Measurements from ENCODE around the gene SPIRE2.
"Not testable (repeated sequence)": the region's sequence is repeated elsewhere in the genome, so short reads cannot be mapped to it uniquely, and the experiment has no call there.

The SPIRE2 gene

GRCh38 chr16:89828199-89828869 is at the start of gene SPIRE2:
TSS of gene SPIRE2 (plus strand) at chr16:89828475. CDS start at chr16:89828551, 76 bp downstream.
- no peak for DNase-seq

DNA sequence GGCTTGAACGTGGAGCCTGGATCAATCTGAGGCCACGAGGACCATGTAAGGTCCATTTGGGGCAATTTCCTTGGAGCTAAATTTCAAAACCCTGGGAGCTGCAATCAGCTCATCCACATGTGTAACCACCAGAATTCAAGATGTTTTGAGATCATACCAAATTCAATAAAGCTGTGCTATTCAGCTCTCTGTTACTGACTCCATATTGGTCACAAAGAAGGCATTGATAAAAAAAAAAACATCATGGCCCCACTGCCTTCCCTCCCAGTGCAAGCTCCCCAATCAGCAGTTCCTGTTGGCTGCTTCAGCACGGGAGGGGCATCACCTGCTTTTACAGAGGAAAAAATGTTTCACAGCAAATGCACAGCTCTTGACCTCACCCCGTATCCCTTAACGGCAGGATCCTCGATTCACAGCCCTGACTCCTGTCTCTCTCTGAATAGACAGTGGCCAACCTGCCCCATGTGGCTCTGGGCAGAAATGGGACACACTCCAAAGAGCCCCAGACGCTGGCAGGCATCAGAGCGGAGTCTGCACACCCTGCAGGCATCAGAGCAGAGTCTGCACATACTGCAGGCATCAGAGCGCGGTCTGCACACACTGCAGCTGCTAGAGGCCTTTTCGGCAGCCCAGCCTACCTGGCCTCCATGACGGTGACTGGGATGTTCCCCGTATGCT is 48.9 kb upstream of the SPIRE2 start:
- no peak for DNase-seq

GRCh38 chr16:89779909-89780305 is 48.4 kb upstream of the SPIRE2 start:
- no peak for DNase-seq

DNA sequence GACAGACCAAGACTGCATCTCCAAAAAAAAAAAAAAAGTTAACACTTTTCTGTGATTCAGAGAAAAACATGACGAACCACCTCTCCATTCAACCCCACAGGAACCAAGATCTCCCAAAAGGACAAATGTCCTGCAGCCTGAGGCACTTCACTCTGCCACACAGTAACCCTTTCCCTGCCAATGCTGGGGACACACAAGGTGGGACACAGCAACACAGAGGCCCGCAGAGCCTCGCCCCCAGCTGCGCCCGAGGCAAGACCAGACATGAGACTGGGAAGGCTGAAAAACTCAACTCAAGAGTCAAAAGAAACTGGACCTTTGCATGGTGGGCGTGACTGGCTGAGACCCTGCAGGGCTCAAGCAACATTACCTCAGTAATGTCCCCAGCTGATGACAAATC is 45.8 kb upstream of the SPIRE2 start:
- DNase-seq, result no peak

DNA sequence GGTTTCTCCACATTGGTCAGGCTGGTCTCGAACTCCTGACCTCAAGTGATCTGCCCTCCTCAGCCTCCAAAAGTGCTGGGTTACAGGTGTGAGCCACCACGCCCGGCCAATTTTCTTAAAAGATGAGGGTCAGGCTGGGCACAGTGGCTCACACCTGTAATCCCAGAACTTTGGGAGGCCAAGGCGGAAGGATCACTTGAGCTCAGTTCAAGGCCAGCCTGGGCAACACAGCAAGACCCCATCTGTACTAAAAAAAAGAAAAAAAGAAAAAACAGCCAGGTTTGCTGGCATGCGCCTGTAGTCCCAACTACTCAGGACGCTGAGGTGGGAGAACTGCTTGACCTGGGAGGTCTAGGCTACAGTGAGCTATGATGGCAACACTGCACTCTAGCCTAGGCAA is 44.3 kb upstream of the SPIRE2 start:
- not testable (repeated sequence) for DNase-seq

GRCh38 chr16:89784406-89784805 is 43.9 kb upstream of the SPIRE2 start:
- DNase-seq, result no peak

GRCh38 chr16:89785523-89786155 is 42.6 kb upstream of the SPIRE2 start:
- no peak for DNase-seq

GRCh38 chr16:89786474-89787364 is 41.6 kb upstream of the SPIRE2 start:
- DNase-seq, result no peak

DNA sequence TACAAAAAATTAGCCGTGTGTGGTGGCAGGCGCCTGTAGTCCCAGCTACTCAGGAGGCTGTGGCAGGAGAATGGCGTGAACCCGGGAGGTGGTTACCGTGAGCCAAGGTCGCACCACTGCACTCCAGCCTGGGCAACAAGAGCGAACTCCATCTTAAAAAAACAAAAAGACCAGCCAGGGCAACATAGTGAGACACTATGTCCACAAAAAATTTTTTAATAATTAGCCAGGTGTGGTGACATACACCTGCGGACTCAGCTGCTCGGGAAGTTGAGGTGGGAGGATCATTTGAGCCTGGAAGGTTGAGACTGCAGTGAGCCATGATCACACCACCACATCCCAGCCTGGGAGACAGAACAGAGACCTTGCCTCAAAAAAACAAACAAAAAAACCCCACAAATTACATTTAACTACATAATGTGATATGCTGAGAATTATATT is 40.9 kb upstream of the SPIRE2 start:
- no peak for DNase-seq

DNA sequence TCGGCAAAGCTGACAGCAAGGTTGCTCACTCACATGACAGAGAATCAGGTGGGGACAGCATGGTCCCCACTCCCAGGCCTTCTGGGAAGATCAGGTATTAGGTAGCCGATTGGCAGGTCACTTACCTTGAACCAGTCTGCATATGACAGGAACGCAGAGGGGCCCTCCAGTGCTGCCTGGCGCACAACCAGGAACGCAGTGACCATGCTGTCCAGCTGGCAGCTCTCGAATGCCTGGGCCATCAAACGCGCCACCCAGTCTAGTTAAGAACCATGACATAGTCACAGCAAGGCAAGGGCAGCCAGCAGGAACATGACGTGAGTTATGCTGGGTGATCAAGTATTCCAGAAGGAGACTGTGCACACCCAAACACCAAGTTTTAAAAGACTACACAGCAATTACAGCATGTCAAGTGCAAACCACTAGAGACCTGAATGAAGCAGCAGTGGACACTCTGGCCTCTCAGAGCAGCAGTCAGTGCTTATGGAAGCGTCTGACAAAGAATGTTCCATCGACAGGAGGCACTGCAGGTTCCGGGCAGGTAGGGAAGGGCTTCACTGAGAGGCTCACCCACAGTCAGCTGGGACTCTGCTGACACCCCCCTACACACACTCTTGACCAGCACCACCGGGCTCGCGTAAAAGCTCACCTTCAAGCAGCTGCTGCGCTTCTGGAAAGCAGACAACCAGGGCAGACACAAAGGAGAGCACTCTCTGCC is 36.8 kb upstream of the SPIRE2 start:
- DNase-seq, result no peak

- not testable (repeated sequence) for DNase-seq
Measured at GRCh38 chr16:89793092-89793491, 35.2 kb upstream of the SPIRE2 start.

DNA sequence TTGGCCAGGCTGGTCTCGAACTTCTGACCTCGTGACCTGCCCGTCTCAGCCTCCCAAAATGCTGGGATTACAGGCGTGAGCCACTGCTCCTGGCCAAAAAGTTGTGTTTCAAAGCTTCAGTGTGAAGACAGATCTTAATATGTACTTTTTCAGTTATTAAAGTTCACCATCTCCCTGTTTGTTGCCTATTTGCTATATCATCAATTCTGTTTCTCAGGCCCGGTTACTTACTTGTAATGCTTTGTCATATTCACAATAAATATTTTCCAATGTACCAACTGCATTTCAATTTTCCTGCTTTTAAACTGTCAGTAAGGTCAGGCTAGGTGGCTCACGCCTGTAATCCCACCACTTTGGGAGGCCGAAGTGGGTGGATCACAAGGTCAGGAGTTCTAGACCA is 34.3 kb upstream of the SPIRE2 start:
- no peak for DNase-seq

- DNase-seq, result no peak
Measured at GRCh38 chr16:89795676-89796075, 32.6 kb upstream of the SPIRE2 start.

GRCh38 chr16:89796104-89796503 is 32.2 kb upstream of the SPIRE2 start:
- DNase-seq, result no peak

DNA sequence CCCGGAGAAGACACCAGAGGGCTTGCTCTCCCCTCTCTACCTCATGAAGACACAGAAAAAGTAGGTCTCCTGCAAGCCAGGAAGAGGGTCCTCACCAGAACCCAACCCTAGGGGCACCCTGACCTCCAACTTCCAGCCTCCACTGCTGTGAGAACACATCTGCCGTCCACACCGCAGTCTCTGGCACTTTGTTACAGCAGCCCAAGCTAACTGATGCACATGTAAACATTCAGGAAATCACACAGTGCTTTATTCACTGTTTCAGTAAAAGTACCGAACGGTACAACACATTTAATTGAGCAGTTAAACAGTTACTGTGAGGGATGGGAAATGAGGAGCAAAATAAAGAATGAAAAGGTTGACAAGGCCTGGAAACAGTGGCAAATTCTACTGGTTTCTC is 30.1 kb upstream of the SPIRE2 start:
- no peak for DNase-seq

DNA sequence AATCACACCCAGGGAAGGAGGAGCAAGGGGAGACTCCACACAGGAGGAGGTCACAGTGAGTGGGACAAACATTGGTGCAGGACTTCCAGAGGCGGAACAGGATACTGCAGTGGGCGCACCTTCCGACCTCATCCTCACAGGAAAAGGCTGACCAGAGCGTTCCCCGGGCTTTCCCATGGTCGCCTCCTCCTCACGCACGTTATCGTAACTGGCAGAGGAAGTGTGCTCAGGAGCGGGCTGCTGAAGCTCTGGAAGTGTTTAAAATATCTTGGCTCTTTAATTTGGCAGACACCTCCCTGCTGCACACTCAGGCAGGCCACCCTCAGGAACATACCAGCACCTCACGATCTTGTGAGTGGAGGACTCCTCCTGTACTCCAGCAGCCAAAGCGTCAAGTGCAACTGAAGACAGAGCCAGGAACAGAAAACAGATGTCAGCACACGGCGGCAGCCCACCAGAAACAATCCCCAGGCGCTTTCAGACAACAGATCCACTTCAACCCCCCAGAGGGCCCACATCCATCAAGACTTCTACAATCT is 29.4 kb upstream of the SPIRE2 start:
- no peak for DNase-seq

DNA sequence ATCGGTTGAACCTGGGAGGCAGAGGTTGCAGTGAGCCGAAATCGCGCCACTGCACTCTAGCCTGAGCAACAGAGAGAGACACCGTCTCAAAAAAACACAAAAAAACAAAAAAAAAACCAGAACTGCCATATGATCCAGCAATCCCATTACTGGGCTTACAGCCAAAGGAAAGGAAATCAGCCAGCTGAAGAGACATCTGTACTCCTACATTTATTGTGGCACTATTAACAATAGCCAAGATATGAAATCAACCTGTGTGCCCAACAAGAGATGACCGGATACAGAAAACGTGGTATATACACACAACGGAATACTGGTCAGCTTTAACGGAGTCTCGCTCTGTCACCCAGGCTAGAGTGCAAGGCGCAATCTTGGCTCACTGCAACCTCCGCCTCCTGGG is 26.5 kb upstream of the SPIRE2 start:
- no peak for DNase-seq

- DNase-seq, result no peak
Measured at GRCh38 chr16:89805136-89805905, 23.0 kb upstream of the SPIRE2 start.

DNA sequence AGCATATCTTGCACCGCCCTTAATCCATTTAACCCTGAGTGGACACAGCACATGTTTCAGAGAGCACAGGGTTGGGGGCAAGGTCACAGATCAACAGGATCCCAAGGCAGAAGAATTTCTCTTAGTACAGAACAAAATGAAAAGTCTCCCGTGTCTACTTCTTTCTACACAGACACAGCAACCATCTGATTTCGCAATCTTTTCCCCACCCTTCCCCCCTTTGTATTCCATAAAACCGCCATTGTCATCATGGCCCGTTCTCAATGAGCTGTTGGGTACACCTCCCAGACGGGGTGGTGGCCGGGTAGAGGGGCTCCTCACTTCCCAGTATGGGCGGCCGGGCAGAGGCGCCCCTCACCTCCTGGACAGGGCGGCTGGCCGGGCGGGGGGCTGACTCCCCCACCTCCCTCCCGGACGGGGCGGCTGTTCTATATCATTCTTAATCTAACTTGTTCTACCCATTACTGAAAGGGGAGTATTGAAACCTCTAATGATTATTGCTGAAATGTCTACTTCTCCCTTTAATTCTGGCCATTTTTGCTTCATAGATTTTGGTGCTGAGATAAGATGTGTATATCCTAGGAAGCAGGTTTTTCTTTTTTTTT is 21.6 kb upstream of the SPIRE2 start:
- DNase-seq, result not testable (repeated sequence)

- DNase-seq, result no peak
Measured at GRCh38 chr16:89808475-89808874, 19.8 kb upstream of the SPIRE2 start.

DNA sequence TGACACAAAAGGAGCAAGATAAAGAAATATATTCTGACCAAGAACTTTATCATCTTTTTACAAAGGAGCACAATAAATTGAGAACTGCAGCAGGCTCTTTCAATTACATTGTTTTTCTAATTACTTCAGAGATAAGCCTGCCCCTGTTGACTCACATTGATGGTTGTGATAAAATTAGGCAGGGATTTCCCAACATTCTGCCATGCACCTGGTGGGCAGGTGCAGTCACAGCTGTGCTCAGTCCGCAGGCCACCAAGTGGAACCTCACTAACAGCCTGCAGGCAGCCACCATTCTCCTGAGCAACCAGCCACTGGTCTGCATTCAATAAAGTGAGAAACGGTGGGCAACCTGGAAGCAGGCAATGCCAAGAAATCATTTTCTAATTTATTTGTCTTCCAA is 17.0 kb upstream of the SPIRE2 start:
- DNase-seq, result no peak
